GM19023 (cell line): ENCODE data around the gene DMD.
"Not testable (repeated sequence)": the region's sequence is repeated elsewhere in the genome, so short reads cannot be mapped to it uniquely, and the experiment has no call there.

Source experiments
- ATAC-seq: cut with Tn5 transposase; IDR thresholded peaks from one replicate; pipeline ENCODE4 v1.9.1; 2021; ENCODE audit warnings: mild to moderate bottlenecking, moderate library complexity; ENCODE audit not compliant: unreplicated experiment

DMD gene

DNA sequence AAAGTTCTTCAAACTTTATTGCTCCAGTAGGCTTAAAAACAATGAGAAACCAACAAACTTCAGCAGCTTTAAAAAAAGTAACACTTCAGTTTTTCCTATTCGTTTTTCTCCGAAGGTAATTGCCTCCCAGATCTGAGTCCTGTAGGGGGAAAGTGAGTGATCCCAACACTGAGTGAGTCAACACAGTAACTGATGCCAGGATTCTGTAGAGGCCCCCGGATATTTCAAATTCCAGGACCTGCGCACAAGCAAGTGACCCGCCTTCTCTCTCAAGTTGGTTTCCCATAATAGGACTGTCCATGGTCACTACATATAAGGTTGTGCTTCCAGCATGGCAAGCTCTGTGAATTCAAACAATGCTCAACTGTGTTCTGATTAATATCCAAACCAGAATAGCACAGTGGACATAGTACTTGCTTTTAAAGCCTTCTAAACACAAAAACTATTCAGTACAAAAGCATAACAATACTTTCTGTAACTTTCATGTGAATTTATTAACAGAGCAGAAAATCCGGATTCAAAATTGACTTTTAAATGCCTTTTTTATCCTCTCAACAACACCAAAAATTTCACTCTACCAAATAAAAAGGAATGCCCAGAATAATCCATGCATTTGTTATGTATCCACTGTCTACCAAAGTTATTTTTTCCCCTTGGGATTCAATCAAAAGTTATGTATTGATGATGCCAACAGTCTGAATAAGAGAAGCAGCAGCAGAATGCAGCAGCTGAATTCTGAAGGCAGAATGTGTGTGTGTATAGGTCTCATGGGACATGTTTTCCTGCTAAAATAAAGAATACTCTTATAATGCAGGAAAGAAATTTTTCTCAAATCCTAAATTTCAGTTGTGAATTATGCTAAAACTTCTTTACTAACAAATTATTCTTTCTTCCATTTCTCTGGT lies at the start of gene DMD:
TSS of gene DMD (minus strand) at position 194 of the 905 bp plus-strand sequence. CDS start 237 bp downstream, outside the sequence.
- no peak for ATAC-seq

DNA sequence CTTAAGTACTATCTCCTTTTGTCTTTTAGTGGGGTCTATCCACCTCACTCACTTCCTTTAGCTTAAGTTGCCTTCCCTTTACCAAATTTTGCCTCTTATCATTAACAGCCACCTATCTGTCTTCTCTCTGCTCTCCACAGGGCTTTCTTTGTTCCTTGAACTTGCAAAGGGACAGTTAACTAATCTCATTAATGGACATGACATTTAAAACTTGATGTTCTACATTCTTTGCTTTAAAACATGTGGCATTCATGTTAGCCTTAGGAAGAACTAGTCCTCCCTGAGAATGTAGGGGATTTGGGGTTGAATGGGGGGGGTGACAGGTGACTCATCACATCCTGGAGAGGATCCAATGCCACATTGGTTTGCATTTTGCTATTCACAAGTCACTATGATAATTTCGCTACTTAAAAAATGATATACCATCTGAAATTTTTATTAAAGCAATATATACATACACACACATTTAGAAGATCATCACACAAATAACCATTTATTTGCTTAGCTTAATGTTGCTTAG lies 41.0 kb upstream of the DMD start:
- ATAC-seq, result no peak

DNA sequence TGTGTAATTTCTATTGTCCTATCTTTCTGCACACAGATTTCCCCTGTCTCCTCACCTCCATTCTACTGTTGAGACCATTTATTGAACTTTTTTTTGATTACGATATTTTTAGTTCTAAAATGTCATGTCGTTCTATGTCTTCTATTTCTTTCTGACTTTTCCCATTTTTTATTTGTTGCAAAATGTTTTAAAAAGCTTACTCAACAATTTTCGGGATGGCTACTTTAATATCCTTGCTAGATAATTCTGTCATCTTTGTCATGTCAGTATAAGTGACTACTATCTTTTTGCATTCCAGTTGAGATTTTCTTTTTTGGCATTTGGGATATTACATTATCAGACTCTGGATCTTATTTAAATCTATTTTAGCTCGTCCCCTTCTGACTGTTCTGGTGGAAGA lies 7.5 kb upstream of the DMD start:
- no peak for ATAC-seq

DNA sequence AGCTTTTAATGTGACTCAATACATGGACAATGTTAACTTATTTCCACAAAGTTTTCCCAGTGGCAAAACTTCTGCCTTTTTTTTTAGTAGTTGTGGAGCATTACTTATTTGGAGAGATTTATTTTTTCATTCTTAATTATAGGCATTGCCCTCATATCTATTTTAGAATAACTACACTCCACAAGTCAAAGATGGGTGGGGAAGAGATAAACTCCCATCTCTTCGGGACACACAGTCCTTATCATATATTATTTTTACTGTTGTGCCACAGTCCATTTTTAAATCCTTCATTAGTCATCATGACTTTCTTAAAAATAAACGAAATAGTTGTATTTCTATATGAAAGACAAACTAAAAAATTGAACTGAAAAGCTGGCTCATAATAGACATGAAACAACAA lies 1.2 kb downstream of the DMD start:
- ATAC-seq, result no peak

DNA sequence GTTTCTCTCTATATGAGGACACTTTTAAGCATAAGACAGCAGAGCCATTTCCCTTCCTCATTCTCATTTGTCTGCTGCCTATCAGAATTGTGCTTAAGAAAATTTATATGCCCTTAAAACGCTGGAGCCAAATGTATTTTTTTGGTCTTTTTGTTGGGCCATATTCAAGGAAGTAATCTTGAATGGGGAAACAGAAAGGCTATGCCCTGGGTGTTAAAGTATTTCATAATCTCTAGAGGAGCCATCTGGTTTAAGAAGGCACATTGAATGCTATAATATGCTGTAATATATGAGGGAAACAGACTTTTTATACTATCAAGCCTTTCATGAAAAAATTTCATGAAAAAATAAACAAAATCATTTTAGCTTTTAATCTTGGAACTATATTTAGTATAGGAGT lies 4.3 kb downstream of the DMD start:
- ATAC-seq, result no peak

DNA sequence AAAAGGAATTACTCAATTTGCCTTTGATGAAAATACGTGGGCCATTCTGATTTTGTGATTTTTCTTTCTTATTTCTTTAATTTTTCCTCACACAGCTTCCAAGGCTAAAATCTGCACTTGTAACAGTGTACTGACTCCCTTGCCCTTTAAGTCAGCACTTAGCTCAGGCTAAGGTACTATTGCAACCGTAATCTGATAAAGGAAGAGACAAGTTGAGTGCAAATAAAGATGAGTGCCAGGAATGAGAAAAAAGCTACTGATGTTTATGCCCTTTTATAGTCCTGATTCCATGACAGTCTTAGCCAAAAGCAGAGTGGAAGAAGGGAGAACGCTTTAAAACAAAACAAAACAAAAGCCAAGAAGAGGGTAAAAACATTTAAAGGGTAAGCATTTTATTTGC lies 6.0 kb downstream of the DMD start:
- no peak for ATAC-seq

DNA sequence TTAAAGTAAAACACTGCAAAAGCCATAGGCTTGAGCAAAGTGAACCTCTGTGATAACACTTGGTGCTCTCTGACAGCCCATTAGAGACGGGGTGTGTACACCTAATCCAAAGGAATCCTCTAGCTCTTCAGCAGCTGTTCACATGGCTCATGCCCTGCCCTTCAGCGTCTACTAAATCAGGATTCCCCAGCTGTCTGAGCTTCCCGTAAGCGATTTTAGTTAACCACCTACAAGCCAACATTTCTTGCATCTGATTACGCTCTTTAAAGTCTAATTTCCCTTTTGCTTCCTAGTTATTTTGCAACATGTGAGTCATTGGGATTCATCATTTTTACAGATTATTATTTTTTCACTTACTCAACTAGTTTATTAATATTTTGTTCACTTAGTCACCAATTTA lies 6.5 kb downstream of the DMD start:
- no peak for ATAC-seq

DNA sequence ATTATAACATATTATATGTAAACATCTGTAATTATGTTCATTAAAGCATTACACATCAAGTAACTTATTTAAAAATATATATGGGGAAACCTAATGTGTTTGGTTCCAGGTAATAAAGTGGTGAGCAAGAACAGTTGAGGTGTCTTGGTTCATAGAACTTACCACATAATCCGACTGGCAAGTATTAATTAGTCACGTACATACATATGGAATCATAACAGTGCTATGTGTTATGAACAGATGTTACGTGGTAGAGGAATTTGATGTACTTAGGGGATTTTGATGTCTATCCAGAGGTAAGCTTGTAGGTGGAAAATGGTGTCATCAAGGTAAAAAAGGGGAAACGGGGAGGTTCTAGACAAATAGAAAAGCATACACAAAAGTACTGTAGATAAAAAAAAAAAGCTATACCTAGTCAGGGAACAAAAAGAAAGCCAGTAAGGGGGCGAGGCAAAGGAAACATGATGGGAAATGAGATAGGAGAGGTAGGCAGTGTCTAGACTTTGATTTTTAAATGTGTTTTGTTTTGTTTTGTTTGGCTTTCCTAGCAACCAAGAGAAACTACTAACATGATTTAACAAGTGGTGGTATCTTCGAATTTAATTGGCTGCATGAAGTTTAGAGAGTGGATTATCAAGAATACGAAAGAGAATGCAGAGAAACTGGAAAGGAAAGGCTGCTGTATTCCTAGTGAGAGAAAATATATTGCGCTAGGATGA lies 12.6 kb downstream of the DMD start:
- no peak for ATAC-seq

DNA sequence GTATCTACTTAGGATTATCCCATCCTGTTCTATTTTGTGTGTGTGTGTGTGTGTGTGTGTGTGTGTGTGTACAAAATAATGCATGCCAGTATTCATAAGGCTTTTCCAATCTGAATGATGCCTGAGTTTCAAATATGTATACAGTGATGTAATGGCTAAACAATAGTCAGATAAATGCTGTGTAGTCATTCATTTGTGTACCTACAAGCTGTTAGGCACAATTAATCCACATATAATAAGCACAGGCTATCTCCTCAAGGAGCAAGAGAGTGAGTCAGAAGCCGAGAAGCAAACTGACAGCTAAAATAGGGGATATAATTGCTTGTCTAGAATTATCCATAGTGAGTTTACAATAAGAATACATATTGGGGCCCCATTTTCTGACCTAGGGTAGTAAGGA lies 15.7 kb downstream of the DMD start:
- no peak for ATAC-seq

DNA sequence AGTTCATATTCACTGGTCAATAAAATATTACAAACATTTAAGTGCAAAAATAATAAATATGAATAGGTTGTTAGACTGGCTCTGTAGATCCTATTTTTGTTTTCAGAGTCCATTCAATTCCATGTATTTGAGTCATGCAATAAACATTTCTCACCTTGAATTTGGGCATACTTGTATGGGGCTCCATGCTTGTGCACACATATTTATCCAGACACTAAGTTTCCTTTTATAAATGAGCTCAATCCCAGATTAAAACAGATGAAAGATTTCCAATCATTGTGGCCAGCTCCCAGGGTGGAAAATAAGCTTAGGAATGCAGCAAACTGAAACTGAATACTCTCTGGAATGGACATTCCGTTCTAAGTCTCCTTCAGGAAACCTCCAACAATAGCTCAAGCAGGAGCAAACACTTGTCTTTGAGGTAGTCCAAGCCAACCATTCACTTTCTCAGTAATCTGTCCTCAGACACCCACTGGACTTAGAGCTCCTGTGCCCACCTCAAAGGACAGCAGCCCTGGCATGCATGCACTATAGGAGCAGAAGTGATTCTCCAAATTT lies 16.4 kb downstream of the DMD start:
- ATAC-seq, result no peak

DNA sequence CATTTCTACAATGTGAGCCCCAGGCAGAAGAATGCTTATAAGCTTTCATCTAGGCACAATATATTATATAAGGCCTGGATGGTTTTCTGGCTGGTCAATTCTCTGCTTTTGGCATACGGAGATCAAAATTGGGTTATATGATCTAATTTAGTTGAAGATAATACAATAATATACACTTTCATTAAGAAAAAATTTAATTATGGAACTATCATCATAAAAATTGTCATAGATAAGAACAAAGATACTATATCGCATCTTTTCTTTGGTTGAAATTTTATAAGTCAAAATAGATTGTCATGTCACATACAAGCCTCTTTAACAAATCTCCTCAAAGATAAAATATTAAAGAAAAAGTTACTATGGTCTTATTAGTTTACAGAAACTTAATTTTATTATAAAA lies 17.1 kb downstream of the DMD start:
- ATAC-seq, result no peak

DNA sequence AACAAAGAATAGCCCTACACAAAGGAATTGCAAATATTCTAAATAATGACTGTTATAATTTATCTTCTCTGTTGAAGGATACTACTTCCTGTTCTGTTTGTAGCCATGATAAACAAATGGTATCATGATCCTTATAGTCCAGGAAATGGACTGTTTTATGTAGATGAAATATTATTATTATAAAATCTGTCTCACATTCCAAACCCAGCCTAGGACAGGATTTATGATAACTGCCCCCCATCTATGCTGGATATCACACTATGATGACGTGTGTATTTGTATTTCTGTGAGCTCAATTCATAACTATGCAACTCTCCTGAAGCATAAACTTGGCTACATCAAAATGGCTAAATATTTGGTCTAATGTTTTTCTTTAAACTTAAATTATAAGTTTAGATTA lies 21.3 kb downstream of the DMD start:
- ATAC-seq, result no peak

DNA sequence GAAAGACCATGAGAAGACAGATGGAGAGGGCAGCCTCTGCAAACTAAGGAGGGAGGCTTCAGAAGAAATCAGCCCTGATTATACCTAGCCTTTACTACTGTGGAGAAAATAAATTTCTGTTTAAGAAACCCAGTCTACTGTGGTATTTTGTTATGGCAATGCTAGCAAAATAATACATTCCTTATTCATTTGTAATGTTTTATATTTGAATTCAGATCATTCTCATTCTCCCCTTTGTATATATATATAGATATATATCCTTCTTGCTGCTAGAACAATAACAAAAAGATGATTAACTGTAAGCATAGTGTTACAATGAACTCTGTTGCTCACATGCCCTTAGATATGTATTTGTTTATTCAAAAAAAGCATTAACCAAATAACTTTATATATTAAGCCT lies 22.5 kb downstream of the DMD start:
- ATAC-seq, result no peak

DNA sequence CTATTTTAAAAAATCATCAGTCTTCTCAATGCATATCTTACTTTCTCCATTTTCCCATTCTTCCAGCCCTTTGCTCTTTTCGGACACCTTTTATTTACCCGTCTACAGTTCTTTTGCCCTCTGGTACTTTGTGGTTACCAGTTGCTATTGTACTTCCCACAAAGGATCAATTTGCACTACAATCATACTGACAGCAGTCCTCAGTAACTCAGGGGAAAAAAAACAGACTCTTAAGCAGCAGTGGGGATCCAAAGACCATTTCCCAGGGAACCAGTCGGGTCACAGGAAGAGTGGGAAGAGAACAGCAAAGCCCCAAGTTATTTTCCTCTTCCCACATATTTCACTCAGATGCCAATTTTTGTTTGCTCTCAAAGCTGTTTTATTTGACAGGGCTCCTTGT lies 23.1 kb downstream of the DMD start:
- ATAC-seq, result no peak

DNA sequence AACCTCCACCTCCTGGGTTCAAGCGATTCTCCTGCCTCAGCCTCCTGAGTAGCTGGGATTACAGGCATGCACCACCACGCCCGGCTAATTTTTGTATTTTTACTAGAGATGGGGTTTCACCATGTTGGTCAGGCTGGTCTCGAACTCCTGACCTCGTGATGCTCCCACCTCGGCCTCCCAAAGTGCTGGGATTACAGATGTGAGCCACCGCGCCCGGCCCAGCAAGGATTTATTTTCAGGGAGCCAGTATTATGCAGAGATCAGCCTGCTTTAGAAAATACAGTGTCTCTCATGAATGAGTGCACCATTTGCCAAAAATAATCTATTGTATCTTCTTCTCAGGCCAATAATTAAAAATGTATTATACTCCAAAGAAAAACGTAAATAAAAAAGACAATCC lies 26.5 kb downstream of the DMD start:
- not testable (repeated sequence) for ATAC-seq

DNA sequence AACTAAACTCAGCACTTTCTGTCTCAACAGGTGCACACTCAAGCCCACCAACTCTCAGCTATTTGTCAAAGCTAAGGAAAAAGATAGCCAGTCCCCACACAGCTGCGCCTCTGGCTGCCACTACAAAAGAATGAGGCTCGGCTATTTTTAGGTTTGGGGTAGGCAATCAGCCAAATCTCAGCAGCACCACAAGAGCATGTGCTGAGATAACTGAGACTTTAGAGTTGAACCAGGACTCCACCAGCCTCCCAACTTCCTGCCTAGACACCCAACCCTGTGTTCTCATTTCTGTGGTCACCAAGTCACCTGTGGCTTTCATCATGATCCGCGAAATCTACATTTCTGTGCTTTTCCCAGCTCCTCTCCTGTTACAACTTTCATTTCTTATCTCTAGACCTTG lies 28.0 kb downstream of the DMD start:
- no peak for ATAC-seq

DNA sequence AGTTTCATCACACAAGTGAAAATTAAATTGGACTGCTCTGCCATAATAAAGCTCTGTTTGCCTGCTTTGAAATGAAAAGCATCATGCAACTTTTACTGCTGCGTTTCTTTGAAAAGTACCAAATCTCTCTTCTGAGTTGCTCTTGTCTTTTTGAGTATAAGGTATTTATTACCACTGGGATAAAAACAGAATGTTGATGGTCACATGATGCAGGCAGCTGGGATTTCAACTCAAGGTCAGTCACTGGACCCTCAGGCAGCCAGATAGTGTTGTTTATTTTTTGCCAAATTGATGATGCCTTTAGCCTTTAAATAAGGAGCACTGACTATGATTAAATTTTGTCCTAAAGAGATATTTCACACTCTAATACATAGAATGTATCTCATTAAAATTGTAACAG lies 32.7 kb downstream of the DMD start:
- no peak for ATAC-seq

DNA sequence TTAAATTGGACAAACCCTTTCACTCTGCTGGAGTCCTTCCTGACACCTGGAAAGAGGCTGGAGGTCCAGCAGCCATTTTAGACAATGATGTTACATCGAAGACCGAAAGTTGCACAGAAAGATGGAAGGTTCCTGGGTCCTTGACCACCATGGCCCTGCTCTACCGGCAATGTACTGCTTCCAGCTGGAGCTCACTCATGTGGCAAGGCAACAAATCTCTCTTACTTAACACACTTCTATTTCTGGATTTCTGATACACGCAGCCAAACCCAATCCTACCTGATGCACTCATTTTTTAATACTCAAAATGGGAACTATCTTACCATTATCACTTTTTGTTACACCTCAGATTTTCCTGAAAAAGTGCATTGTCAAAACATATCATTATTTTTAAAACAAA lies 33.1 kb downstream of the DMD start:
- ATAC-seq, result no peak

DNA sequence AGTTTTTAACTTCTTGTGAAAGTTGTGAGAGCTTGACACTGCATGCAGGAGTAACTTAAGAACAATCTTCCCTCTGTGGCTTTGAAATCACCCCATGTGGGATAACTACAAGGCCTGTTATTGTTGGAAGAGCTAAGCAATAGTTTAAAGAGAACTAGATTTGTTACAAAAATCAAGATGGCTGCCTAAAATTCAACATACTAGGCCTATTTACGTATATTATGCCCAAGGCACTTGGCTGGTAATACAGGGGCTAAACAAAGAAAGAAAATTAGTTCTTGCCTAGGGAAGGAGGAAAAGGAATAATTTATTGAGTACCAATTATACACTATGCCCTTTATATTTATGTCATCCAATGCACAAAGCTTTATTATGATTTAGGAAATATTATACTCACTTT lies 36.1 kb downstream of the DMD start:
- ATAC-seq, result no peak

DNA sequence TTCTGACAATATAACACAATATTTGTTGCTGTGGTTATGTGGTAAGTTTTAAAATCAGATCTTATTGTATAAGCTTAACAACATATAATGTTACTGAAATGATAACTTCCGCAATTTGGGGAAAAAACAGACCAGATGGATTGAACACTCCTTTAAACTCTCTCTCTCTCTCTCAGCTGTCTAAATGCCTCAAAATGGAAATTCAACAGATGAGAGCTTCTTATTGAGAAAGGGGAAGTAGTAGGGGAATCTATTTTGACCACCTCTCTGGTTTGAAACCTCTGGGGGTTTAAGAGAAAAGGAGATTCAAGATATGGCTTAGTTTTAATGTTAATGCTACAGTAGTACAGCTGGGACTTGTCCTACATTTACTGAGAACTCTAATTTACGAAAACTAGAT lies 40.3 kb downstream of the DMD start:
- ATAC-seq, result no peak

DNA sequence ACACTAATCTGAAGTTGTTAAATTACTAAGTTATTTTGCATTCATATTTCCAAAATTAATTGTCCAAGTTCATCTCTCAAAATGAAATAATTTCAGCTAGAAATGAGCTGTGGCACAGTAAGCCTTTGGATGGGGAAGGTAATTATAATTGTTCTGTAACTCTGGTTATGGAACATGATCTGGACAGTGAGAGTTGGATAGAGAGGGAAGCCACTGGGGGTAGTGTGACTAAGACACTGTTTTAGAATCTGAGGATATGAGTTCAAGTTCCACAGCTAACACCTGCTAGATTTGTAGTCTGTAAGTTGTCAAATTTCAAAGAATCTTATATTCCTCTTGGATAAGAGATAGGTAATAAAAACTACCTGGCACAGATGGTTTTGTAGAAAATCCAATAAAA lies 49.5 kb downstream of the DMD start:
- ATAC-seq, result no peak

DNA sequence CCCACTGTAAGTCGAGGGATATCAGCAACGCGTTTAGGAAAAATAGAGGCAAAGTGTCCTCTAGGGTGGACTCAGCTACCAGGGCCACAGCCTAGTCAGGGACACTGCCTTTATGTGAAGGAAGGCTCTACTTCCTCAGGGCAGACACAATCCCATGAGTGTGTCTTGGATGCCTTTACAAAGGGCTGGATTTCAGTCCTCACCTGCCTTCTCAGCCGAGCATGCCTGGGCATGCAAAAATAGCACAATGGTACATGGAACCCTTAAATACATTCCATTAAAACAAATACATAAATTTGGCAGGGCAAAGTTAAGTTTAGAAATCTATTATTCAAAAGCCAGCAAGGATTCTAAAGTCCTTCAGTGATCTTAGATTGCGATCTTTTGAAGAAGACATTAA lies 51.1 kb downstream of the DMD start:
- no peak for ATAC-seq
